ENCODE results near the gene KIF3A. TPM values are rescaled to one million over a fixed set of nuclear protein-coding genes. Genes with fewer than 3 reads are reported as not detected.

The KIF3A gene
- total RNA-seq, 1 experiment from 2014 or later, result 13.2 TPM

DNA sequence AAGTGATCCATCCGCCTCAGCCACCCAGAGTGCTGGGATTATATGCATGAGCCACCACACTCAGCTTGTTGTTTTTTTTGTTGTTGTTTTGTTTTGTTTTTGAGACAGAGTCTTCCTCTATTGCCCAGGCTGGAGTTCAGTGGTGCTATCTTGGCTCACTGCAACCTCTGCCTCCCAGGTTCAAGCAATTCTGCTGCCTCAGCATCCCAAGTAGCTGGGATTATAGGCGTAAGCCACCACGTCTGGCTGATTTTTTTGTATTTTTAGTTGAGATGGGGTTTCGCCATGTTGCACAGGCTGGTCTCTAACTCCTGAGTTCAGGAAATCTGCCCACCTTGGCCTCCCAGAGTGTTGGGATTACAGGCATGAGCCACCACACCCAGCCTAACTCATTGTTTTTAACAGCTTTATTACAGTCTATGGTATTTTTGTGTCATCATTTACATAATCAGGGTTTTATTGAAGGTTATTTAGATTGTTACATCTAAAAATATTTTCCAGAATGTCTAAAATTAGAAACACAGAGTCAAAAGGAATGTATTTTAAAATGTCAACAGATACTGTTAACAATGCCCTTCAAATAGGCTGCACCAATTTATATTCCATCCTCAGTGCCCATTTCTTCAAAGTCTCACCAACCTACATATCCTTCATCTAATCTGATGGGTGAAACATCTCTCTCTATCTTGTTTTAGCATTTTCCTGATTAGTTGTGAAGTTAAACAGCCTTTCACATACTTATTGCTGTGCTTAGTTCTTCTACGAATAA, 18.6 kb downstream of the KIF3A start:
- Histone ChIP-seq H3K9me3 (ENCODE audit: control insufficient read depth, low read depth, low read length) (no peaks in the 10 kb centered on the region), H3K79me2 (ENCODE audit: insufficient read depth, low read length) (no peaks in the 10 kb centered on the region), H4K8ac (replicated peaks; ENCODE audit: insufficient read length, low read depth, low read length) (no peak overlapping the region), H2AFZ (ENCODE audit: low read length) (no peak overlapping the region), H3K14ac (ENCODE audit: insufficient read depth, low read length) (no peak overlapping the region), H4K5ac (ENCODE audit: insufficient read length, low read depth, low read length) (no peak overlapping the region), H3K56ac (ENCODE audit: insufficient read length, low read depth, low read length) (no peak overlapping the region), H3K4me2 (ENCODE audit: insufficient read depth, insufficient read length, low read length) (no peak overlapping the region), H3K18ac (ENCODE audit: insufficient read length, low read depth, low read length) (no peak overlapping the region), H3K4ac (ENCODE audit: low read depth, low read length) (no peak overlapping the region), H3K9ac (ENCODE audit: extremely low read depth, insufficient read length, low read length) (no peak overlapping the region), H3K4me1 (ENCODE audit: insufficient read depth, low read length) (no peaks in the 10 kb centered on the region), H3K79me1 (ENCODE audit: insufficient read depth, low read depth, low read length, poor library complexity, severe bottlenecking) (no peaks in the 10 kb centered on the region), H4K91ac (ENCODE audit: insufficient read length, low read depth, low read length) (no peak overlapping the region), H3T11ph (ENCODE audit: low read length) (no peak overlapping the region), H3K27ac (ENCODE audit: insufficient read length, low read depth, low read length) (no peak overlapping the region), H2AK5ac (ENCODE audit: insufficient read length, low read length) (no peak overlapping the region), H2BK20ac (ENCODE audit: low read depth, low read length, poor library complexity, severe bottlenecking) (no peak overlapping the region), H3K23ac (ENCODE audit: insufficient read length, low read depth, low read length) (no peak overlapping the region), H2BK15ac (ENCODE audit: low read depth, low read length) (no peak overlapping the region), H3K23me2 (ENCODE audit: insufficient read length, low read depth, low read length, poor library complexity, severe bottlenecking) (no peaks in the 10 kb centered on the region), H2BK120ac (ENCODE audit: low read depth, low read length, poor library complexity, severe bottlenecking) (no peak overlapping the region), H2BK5ac (ENCODE audit: insufficient read length, low read length) (no peak overlapping the region), H3K27me3 (ENCODE audit: insufficient read depth, low read length) (no peaks in the 10 kb centered on the region), H4K20me1 (ENCODE audit: control insufficient read depth, insufficient read depth, insufficient read length) (no peaks in the 10 kb centered on the region), H2BK12ac (ENCODE audit: insufficient read length, low read depth, low read length) (no peak overlapping the region)
- Mint-ChIP-seq H3K9me3 (no peaks in the 10 kb centered on the region), H3K27me3 (ENCODE audit: low read depth) (no peaks in the 10 kb centered on the region), H3K4me1 (no peaks in the 10 kb centered on the region), H3K27ac (no peak overlapping the region), H3K36me3 (ENCODE audit: insufficient read depth in 1 of 3, low read depth in 3 of 3) (peaks cover 0 to 6% (median 0%) of the 10 kb centered on the region in 3 experiments; a peak in 1 of 7 replicates), H3K4me3 (no peak overlapping the region)
- TF ChIP-seq, protein P1, sequence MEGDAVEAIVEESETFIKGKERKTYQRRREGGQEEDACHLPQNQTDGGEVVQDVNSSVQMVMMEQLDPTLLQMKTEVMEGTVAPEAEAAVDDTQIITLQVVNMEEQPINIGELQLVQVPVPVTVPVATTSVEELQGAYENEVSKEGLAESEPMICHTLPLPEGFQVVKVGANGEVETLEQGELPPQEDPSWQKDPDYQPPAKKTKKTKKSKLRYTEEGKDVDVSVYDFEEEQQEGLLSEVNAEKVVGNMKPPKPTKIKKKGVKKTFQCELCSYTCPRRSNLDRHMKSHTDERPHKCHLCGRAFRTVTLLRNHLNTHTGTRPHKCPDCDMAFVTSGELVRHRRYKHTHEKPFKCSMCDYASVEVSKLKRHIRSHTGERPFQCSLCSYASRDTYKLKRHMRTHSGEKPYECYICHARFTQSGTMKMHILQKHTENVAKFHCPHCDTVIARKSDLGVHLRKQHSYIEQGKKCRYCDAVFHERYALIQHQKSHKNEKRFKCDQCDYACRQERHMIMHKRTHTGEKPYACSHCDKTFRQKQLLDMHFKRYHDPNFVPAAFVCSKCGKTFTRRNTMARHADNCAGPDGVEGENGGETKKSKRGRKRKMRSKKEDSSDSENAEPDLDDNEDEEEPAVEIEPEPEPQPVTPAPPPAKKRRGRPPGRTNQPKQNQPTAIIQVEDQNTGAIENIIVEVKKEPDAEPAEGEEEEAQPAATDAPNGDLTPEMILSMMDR (conservative IDR thresholded peaks at IDR 0.05), result no peak
- WGBS (ENCODE audit: extremely low coverage, insufficient read length, low lambda C conversion rate), result no CpG with 5 or more reads among the region's 5 CpGs
- no peak for DNase-seq
